Heart left ventricle (tissue), 16 donors: ENCODE measurements around the gene TACR1. TPM values are rescaled to one million over a fixed set of nuclear protein-coding genes. Genes with fewer than 3 reads are reported as not detected.

Experiments
- ATAC-seq, 4 donors: fragments of 200-7000 bp; cut with Tn5 transposase; one replicate each; pipeline ENCODE4 v1.9.1; 2020 to 2022; ENCODE audit warnings: moderate library complexity in 4 of 4, mild to moderate bottlenecking in 3 of 4, moderate number of reproducible peaks in 1 of 4
- DNase-seq, 5 donors: peaks; one replicate each; pipeline ENCODE4 v3.0.0-alpha.2; 2020
- H3K27ac ChIP-seq, 12 donors: fragments of 200-600 bp; sonication (generic) in 4 of 12; one replicate each; pipeline versions ENCODE4 v1.5.0 to v1.8.0; 2016 to 2022; ENCODE audit warnings: mild to moderate bottlenecking in 2 of 12
- H3K27me3 ChIP-seq, 9 donors: fragments of 200-600 bp; sonication (generic) in 2 of 9; one replicate each; pipeline versions ENCODE4 v1.5.1 to v1.8.0; 2016 to 2022; ENCODE audit warnings: mild to moderate bottlenecking in 3 of 9
- H3K36me3 ChIP-seq, 9 donors: fragments of 200-600 bp; sonication (generic) in 2 of 9; one replicate each; pipeline versions ENCODE4 v1.5.0 to v1.8.0; 2018 to 2022; ENCODE audit warnings: mild to moderate bottlenecking in 2 of 9
- H3K4me1 ChIP-seq, 12 donors: fragments of 200-600 bp; sonication (generic) in 4 of 12; one replicate each; pipeline versions ENCODE4 v1.5.0 to v1.8.0; 2016 to 2022; ENCODE audit warnings: mild to moderate bottlenecking in 3 of 12
- H3K4me3 ChIP-seq, 12 donors: fragments of 200-600 bp; sonication (generic) in 4 of 12; one replicate each; pipeline versions ENCODE4 v1.5.0 to v1.8.0; 2017 to 2022; ENCODE audit warnings: mild to moderate bottlenecking in 9 of 12, moderate library complexity in 4 of 12
- H3K9me3 ChIP-seq, 12 donors: fragments of 200-600 bp; sonication (generic) in 4 of 12; one replicate each; pipeline versions ENCODE4 v1.5.0 to v1.8.0; 2016 to 2022; ENCODE audit warnings: mild to moderate bottlenecking in 1 of 12
- POLR2A ChIP-seq, 2 donors: fragments of 450-650 bp; IDR thresholded peaks; one replicate each; pipeline ENCODE4 v1.6.1; 2017; ENCODE audit warnings: antibody characterized with exemption in 2 of 2, mild to moderate bottlenecking in 2 of 2, moderate library complexity in 2 of 2
- WGBS, 4 donors: extraction: QIAGEN DNeasy Blood & Tissue Kit in 2 of 4; methylation state at CpG; one replicate each; pipeline versions ENCODE4 v1.1.5 to v1.1.7; 2013 to 2018; 5-methylcytosine and 5-hydroxymethylcytosine counted together
- intact Hi-C, 10 donors: fragments of 100-400 bp; cut with DNase I; formaldehyde crosslinking; loops; one replicate each; pipeline versions ENCODE4 v1.11.1 to v1.14.2; 2022
- polyA plus RNA-seq, 2 donors: library from polyadenylated mRNA; stranded (reverse); fragments of 200-250 nt; gene quantifications; one replicate each; pipeline ENCODE4 v1.2.3, GENCODE V29; 2013
- total RNA-seq, 9 donors: library from RNA; depleted of rRNA in 2 of 9; stranded (reverse); fragments of >200 nt in 2 of 9; fragmentation: NEBNext Ultra II Directional in 3 of 9; extraction: Animal tissue kit (Norgen Biotek cat#: 25700) in 3 of 9; gene quantifications; one replicate each; pipeline versions ENCODE4 v1.1.0 to v1.2.4, GENCODE V29; 2016 to 2023
- TF ChIP-seq, protein P1 (sequence below), 12 donors: fragments of 200-600 bp; sonication (generic) in 4 of 12; IDR thresholded peaks; one replicate each; pipeline versions ENCODE4 v1.5.0 to v1.8.0; 2018 to 2022; ENCODE audit warnings: antibody characterized with exemption in 12 of 12, mild to moderate bottlenecking in 5 of 12
- donor health status: ischemic (EF 13 %, LVEDD 7.1; RV severe dilation, severe dysfunction).
- donor health status: healthy with polysubstance abuse.
- donor health status: DM: no; HTN: yes; CAD: no.
- donor health status: DM: no; HTN: no; CAD: no.
- donor health status: ischemic (EF 25% LVEDD 6.9; RV normal size, moderate dysfunction).
- donor health status: ischemic (EF 25% LVEDD 5.7; RV mildly dilated, moderate dysfunction).
- donor health status: healthy.
- donor health status: DM: yes; HTN: yes; CAD: no.
- donor health status: ischemic (EF 35%, LVEDD 5.7; RV mildly dilated, moderate dysfunction).
- donor health status: nonischemic (EF 11% LVEDD 7.7; RV severe dilation, severe dysfunction).
- donor health status: DM: yes; HTN: yes; CAD: no.
- donor health status: PGD.
- donor health status: ischemic (EF 29% LVEDD 5.4; RV normal size, mild dysfunction).
- donor health status: nonischemic (EF 23%, LVEDD 6.1; RV moderate dilation, normal function).

TACR1 gene
- total and polyA plus RNA-seq, 11 donors = 0.01 to 0.59 (median 0.35) TPM; not detected in 4

- 90 to 94% (median 92%) methylated on average over 8 of the region's 8 CpGs for WGBS, 4 donors
- H3K36me3 ChIP-seq = no peaks in the 10 kb centered on the region
- H3K9me3 ChIP-seq = peaks cover 0 to 16% (median 0%) of the 10 kb centered on the region in 12 donors
- H3K4me3 ChIP-seq = no peak overlapping the region
- no peaks in the 10 kb centered on the region for H3K4me1 ChIP-seq
- DNase-seq = no peak
- no peak for TF ChIP-seq POLR2A (IDR thresholded peaks at IDR 0.05)
- TF ChIP-seq, protein P1, sequence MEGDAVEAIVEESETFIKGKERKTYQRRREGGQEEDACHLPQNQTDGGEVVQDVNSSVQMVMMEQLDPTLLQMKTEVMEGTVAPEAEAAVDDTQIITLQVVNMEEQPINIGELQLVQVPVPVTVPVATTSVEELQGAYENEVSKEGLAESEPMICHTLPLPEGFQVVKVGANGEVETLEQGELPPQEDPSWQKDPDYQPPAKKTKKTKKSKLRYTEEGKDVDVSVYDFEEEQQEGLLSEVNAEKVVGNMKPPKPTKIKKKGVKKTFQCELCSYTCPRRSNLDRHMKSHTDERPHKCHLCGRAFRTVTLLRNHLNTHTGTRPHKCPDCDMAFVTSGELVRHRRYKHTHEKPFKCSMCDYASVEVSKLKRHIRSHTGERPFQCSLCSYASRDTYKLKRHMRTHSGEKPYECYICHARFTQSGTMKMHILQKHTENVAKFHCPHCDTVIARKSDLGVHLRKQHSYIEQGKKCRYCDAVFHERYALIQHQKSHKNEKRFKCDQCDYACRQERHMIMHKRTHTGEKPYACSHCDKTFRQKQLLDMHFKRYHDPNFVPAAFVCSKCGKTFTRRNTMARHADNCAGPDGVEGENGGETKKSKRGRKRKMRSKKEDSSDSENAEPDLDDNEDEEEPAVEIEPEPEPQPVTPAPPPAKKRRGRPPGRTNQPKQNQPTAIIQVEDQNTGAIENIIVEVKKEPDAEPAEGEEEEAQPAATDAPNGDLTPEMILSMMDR (IDR thresholded peaks at IDR 0.05) = no peak
- ATAC-seq = no peak
- H3K27ac ChIP-seq = no peak overlapping the region
- H3K27me3 ChIP-seq = no peaks in the 10 kb centered on the region
- intact Hi-C loops = loop anchor here in 1 of 10 donors (10.0 kb wide), 1 partner anchor 143 kb away; no protein-coding TSS in a partner anchor
Observed at GRCh38 chr2:75012080-75012479, 187.2 kb downstream of the TACR1 start.

DNA sequence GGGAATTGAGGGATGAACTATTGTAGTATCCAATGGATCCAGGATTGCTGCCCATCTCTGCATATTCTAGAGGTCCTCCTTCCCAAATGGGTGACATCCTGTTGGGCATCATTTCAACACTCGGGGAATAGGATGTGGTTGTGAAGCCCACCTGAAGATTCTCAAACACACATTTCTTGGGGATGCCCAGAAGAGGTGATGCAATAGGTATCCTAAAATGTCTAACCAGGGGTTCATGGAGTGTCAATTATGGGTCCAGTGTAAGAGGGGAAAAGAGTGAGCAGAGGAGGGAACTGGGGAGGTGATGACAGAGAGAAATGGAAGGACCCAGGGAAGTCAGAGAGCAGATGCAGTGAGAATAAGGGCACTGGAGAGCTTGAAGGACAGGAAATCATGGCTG is 188.7 kb downstream of the TACR1 start:
- intact Hi-C loops = loop anchor here in 1 of 10 donors (10.0 kb wide), 1 partner anchor 144 kb away; no protein-coding TSS in a partner anchor
- H3K9me3 ChIP-seq = peaks cover 0 to 16% (median 0%) of the 10 kb centered on the region in 12 donors
- no peak overlapping the region for H3K4me3 ChIP-seq
- WGBS, 4 donors = 83 to 100% (median 90%) methylated on average over 1 of the region's 1 CpG
- no peak overlapping the region for H3K27ac ChIP-seq
- no peaks in the 10 kb centered on the region for H3K27me3 ChIP-seq
- no peaks in the 10 kb centered on the region for H3K4me1 ChIP-seq
- no peak for TF ChIP-seq POLR2A (IDR thresholded peaks at IDR 0.05)
- TF ChIP-seq, protein P1 (IDR thresholded peaks at IDR 0.05) = no peak
- ATAC-seq (no peak), DNase-seq (no peak)
- no peaks in the 10 kb centered on the region for H3K36me3 ChIP-seq

GRCh38 chr2:75007819-75008218 is 191.5 kb downstream of the TACR1 start:
- Histone ChIP-seq H3K4me3 (no peak overlapping the region), H3K4me1 (no peaks in the 10 kb centered on the region), H3K27ac (no peak overlapping the region), H3K27me3 (no peaks in the 10 kb centered on the region), H3K36me3 (no peaks in the 10 kb centered on the region), H3K9me3 (peaks cover 0 to 5% (median 0%) of the 10 kb centered on the region in 12 donors)
- intact Hi-C loops = no loop called here
- no peak for TF ChIP-seq POLR2A (IDR thresholded peaks at IDR 0.05)
- TF ChIP-seq, protein P1 (IDR thresholded peaks at IDR 0.05) = no peak
- 92 to 98% (median 94%) methylated on average over 4 of the region's 4 CpGs for WGBS, 4 donors
- DNase-seq = no peak
- no peak for ATAC-seq

- H3K9me3 ChIP-seq = peaks cover 0 to 5% (median 0%) of the 10 kb centered on the region in 12 donors
- no peak overlapping the region for H3K4me3 ChIP-seq
- no peaks in the 10 kb centered on the region for H3K36me3 ChIP-seq
- 96 to 99% (median 98%) methylated on average over 4 of the region's 4 CpGs for WGBS, 4 donors
- DNase-seq (no peak), ATAC-seq (no peak)
- TF ChIP-seq, protein P1 (IDR thresholded peaks at IDR 0.05) = no peak
- no peak for TF ChIP-seq POLR2A (IDR thresholded peaks at IDR 0.05)
- no peak overlapping the region for H3K27ac ChIP-seq
- intact Hi-C loops = no loop called here
- H3K27me3 ChIP-seq = no peaks in the 10 kb centered on the region
- no peaks in the 10 kb centered on the region for H3K4me1 ChIP-seq
Observed at GRCh38 chr2:75007061-75007460, 192.3 kb downstream of the TACR1 start.
